Fibroblast of skin of abdomen (primary cell): ENCODE data around the gene SPATS1.

Source experiments
- DNase-seq: peaks from one replicate; pipeline ENCODE4 v3.0.0-alpha.2; 2013

Gene SPATS1

DNA sequence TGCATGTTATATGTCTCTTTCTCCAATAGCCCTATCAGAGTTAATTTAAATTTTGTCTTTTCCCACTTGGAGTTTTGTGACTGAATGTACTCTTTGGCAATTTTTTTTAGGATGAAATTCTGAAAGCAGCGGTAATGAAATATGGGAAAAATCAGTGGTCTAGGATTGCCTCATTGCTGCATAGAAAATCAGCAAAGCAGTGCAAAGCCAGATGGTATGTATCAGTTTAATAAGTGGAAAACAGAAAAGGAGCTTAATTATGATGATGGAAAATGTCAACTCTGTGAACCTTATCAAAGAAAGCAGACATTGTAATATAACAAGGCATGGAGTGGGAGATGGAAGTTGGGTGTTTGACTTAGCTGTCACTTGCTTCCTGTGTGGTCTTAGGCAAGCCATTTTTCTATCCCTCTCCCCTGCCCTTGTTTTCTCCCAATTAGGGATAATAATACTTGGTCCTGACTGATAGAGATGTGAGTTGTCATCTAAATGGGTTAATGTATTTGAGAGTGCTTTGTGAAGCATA lies 47.8 kb downstream of the SPATS1 start:
- DNase-seq: no peak
